ENCODE data around the gene ADAMTS14. TPM values are rescaled to one million over a fixed set of nuclear protein-coding genes. Genes with fewer than 3 reads are reported as not detected.

The ADAMTS14 gene
- total RNA-seq, 1 experiment from 2014 or later = 0.91 TPM

- no TSS peak for BruUV-seq (replicated peaks)
- Histone ChIP-seq H2AFZ (ENCODE audit: low read length) (no peak overlapping the region), H4K20me1 (ENCODE audit: low read length) (no peaks in the 10 kb centered on the region), H3K27ac (ENCODE audit: low read length) (no peak overlapping the region), H3K79me2 (ENCODE audit: low read length) (no peaks in the 10 kb centered on the region), H3K9me2 (replicated peaks; ENCODE audit: low read length) (no peaks in the 10 kb centered on the region), H3K27me3 (ENCODE audit: low read length) (no peaks in the 10 kb centered on the region), H3K9ac (ENCODE audit: low read length) (no peak overlapping the region), H3F3A (ENCODE audit: low read length, unreplicated experiment) (no peaks in the 10 kb centered on the region), H3K9me3 (ENCODE audit: low read length) (no peaks in the 10 kb centered on the region), H3K36me3 (ENCODE audit: low read depth, low read length) (no peaks in the 10 kb centered on the region), H3K4me3 (ENCODE audit: low read length) (no peak overlapping the region), H3K4me2 (ENCODE audit: low read length) (no peak overlapping the region), H3K4me1 (ENCODE audit: insufficient read depth, low read length) (peaks cover 12% of the 10 kb centered on the region)
- POLR2A ChIA-PET (ENCODE audit: unreplicated experiment) = no interaction called here
- DNase-seq = no peak
- CTCF ChIA-PET = no interaction called here
- intact Hi-C loops (cut with micrococcal nuclease) = no loop called here
- TF ChIP-seq EZH2 (IDR thresholded peaks at IDR 0.05; ENCODE audit: low read length, unreplicated experiment) (no peak), EZH2phosphoT487 (IDR thresholded peaks at IDR 0.05; ENCODE audit: borderline replicate concordance, low read length) (no peak), CTCF (conservative IDR thresholded peaks at IDR 0.05; ENCODE audit: low read depth, low read length) (no peak)
- ATAC-seq = no peak
Measured at GRCh38 chr10:70699063-70699658, 26.9 kb downstream of the ADAMTS14 start.

GRCh38 chr10:70699659-70700174, 27.4 kb downstream of the ADAMTS14 start:
- intact Hi-C loops (cut with micrococcal nuclease) = no loop called here
- Histone ChIP-seq H3K9me2 (replicated peaks; ENCODE audit: low read length) (no peaks in the 10 kb centered on the region), H3K79me2 (ENCODE audit: low read length) (no peaks in the 10 kb centered on the region), H2AFZ (ENCODE audit: low read length) (no peak overlapping the region), H3K27ac (ENCODE audit: low read length) (no peak overlapping the region), H3K9me3 (ENCODE audit: low read length) (no peaks in the 10 kb centered on the region), H3K4me3 (ENCODE audit: low read length) (no peak overlapping the region), H3K9ac (ENCODE audit: low read length) (no peak overlapping the region), H3K36me3 (ENCODE audit: low read depth, low read length) (no peaks in the 10 kb centered on the region), H3K4me2 (ENCODE audit: low read length) (no peak overlapping the region), H4K20me1 (ENCODE audit: low read length) (no peaks in the 10 kb centered on the region), H3K4me1 (ENCODE audit: insufficient read depth, low read length) (peaks cover 12% of the 10 kb centered on the region), H3K27me3 (ENCODE audit: low read length) (no peaks in the 10 kb centered on the region), H3F3A (ENCODE audit: low read length, unreplicated experiment) (no peaks in the 10 kb centered on the region)
- ChIA-PET POLR2A (ENCODE audit: unreplicated experiment) (no interaction called here), CTCF (no interaction called here)
- TF ChIP-seq EZH2phosphoT487 (IDR thresholded peaks at IDR 0.05; ENCODE audit: borderline replicate concordance, low read length) (no peak), CTCF (conservative IDR thresholded peaks at IDR 0.05; ENCODE audit: low read depth, low read length) (no peak), EZH2 (IDR thresholded peaks at IDR 0.05; ENCODE audit: low read length, unreplicated experiment) (no peak)
- peak; percentile 44 for ATAC-seq
- DNase-seq = peak; percentile 26
- BruUV-seq (replicated peaks) = no TSS peak

- no peak for DNase-seq
- no TSS peak for BruUV-seq (replicated peaks)
- Histone ChIP-seq H3K4me3 (ENCODE audit: low read length) (no peak overlapping the region), H3K27me3 (ENCODE audit: low read length) (no peaks in the 10 kb centered on the region), H3K27ac (ENCODE audit: low read length) (no peak overlapping the region), H3K4me2 (ENCODE audit: low read length) (no peak overlapping the region), H4K20me1 (ENCODE audit: low read length) (no peaks in the 10 kb centered on the region), H3K36me3 (ENCODE audit: low read depth, low read length) (no peaks in the 10 kb centered on the region), H3K9me2 (replicated peaks; ENCODE audit: low read length) (no peaks in the 10 kb centered on the region), H3K79me2 (ENCODE audit: low read length) (no peaks in the 10 kb centered on the region), H3K9me3 (ENCODE audit: low read length) (no peaks in the 10 kb centered on the region), H3K9ac (ENCODE audit: low read length) (no peak overlapping the region), H3F3A (ENCODE audit: low read length, unreplicated experiment) (no peaks in the 10 kb centered on the region), H3K4me1 (ENCODE audit: insufficient read depth, low read length) (0 out of 2 replicates have a peak, but pooled peaks cover 5% of the 10 kb centered on the region), H2AFZ (ENCODE audit: low read length) (no peak overlapping the region)
- ChIA-PET CTCF (no interaction called here), POLR2A (ENCODE audit: unreplicated experiment) (no interaction called here)
- intact Hi-C loops (cut with micrococcal nuclease) = no loop called here
- no peak for ATAC-seq
- TF ChIP-seq EZH2 (IDR thresholded peaks at IDR 0.05; ENCODE audit: low read length, unreplicated experiment) = no peak
- TF ChIP-seq CTCF (conservative IDR thresholded peaks at IDR 0.05; ENCODE audit: low read depth, low read length) = no peak
Measured at GRCh38 chr10:70702190-70702763, 30.0 kb downstream of the ADAMTS14 start.

Measured in PC-3 (cell line).